HepG2 (cell line): ENCODE results near the gene THSD8.

Source experiments
- CTCF ChIP-seq: sonication (generic); formaldehyde crosslinking; IDR thresholded peaks from 2 replicates; pipeline ENCODE4 v1.5.0; 2020; ENCODE audit warnings: mild to moderate bottlenecking, missing genetic modification reagents, moderate library complexity
- EHMT2 ChIP-seq: fragments of 200-600 bp; sonication (generic); IDR thresholded peaks from 2 replicates; pipeline ENCODE4 v1.7.0; 2017; ENCODE audit warnings: antibody characterized with exemption, low read depth, low read length, borderline replicate concordance
- EZH2 ChIP-seq: conservative IDR thresholded peaks from 2 replicates; pipeline ENCODE4 v1.6.1; 2012; ENCODE audit warnings: mild to moderate bottlenecking, low read depth, low read length, moderate library complexity
- GTF2F1 ChIP-seq: fragments of 150-350 bp; IDR thresholded peaks from 2 replicates; pipeline ENCODE4 v1.6.1; 2014; ENCODE audit warnings: low read length
- NCOA5 ChIP-seq: sonication (generic); formaldehyde crosslinking; IDR thresholded peaks from 2 replicates; pipeline ENCODE4 v1.4.0; 2020; ENCODE audit warnings: missing genetic modification reagents
- PLRG1 ChIP-seq: fragments of 450-650 bp; conservative IDR thresholded peaks from 2 replicates; pipeline ENCODE4 v1.6.1; 2016
- REST ChIP-seq, 2 experiments: IDR thresholded peaks; 2 replicates each; pipeline ENCODE4 v1.6.1; 2011 to 2012; ENCODE audit warnings: low read length in 2 of 2, borderline replicate concordance in 1 of 2, low read depth in 1 of 2, mild to moderate bottlenecking in 1 of 2, moderate library complexity in 1 of 2
- SAFB2 ChIP-seq: sonication (generic); formaldehyde crosslinking; IDR thresholded peaks from 2 replicates; pipeline ENCODE4 v1.5.1; 2020; ENCODE audit warnings: missing genetic modification reagents, low read depth, mild to moderate bottlenecking, borderline replicate concordance
- SETDB1 ChIP-seq: sonication (generic); formaldehyde crosslinking; IDR thresholded peaks from 2 replicates; pipeline ENCODE4 v1.5.1; 2020; ENCODE audit warnings: missing genetic modification reagents, mild to moderate bottlenecking, borderline replicate concordance
- ZBTB26 ChIP-seq: IDR thresholded peaks from 2 replicates; pipeline ENCODE4 v1.6.1; 2016; ENCODE audit warnings: missing compliant biosample characterization, missing genetic modification reagents, borderline replicate concordance
- ZFP62 ChIP-seq: sonication (generic); formaldehyde crosslinking; IDR thresholded peaks from 2 replicates; pipeline ENCODE4 v1.4.0; 2020; ENCODE audit warnings: missing genetic modification reagents
- ZNF501 ChIP-seq: sonication (generic); formaldehyde crosslinking; IDR thresholded peaks from 2 replicates; pipeline ENCODE4 v1.5.1; 2020; ENCODE audit warnings: mild to moderate bottlenecking, moderate library complexity, missing genetic modification reagents
- TF ChIP-seq, protein P1 (sequence below): sonication (generic); formaldehyde crosslinking; IDR thresholded peaks from 2 replicates; pipeline ENCODE4 v1.4.0; 2020; ENCODE audit warnings: mild to moderate bottlenecking, missing genetic modification reagents
- TF ChIP-seq, protein P2 (sequence below): sonication (generic); formaldehyde crosslinking; IDR thresholded peaks from 2 replicates; pipeline ENCODE4 v1.4.0; 2020; ENCODE audit warnings: missing genetic modification reagents

- TF ChIP-seq EHMT2 (no peak), GTF2F1 (no peak), ZBTB26 (CRISPR knock-in tag) (no peak), SETDB1 (CRISPR knock-in tag) (no peak), NCOA5 (CRISPR knock-in tag) (no peak), REST (IDR thresholded peaks at IDR 0.05; ENCODE audit: borderline replicate concordance in 1 of 2, low read depth in 1 of 2, low read length in 2 of 2) (no peak), SAFB2 (no peak), ZNF501 (no peak), CTCF (CRISPR knock-in tag) (no peak), PLRG1 (no peak), EZH2 (no peak), ZFP62 (CRISPR knock-in tag) (no peak)
- TF ChIP-seq, protein P1, sequence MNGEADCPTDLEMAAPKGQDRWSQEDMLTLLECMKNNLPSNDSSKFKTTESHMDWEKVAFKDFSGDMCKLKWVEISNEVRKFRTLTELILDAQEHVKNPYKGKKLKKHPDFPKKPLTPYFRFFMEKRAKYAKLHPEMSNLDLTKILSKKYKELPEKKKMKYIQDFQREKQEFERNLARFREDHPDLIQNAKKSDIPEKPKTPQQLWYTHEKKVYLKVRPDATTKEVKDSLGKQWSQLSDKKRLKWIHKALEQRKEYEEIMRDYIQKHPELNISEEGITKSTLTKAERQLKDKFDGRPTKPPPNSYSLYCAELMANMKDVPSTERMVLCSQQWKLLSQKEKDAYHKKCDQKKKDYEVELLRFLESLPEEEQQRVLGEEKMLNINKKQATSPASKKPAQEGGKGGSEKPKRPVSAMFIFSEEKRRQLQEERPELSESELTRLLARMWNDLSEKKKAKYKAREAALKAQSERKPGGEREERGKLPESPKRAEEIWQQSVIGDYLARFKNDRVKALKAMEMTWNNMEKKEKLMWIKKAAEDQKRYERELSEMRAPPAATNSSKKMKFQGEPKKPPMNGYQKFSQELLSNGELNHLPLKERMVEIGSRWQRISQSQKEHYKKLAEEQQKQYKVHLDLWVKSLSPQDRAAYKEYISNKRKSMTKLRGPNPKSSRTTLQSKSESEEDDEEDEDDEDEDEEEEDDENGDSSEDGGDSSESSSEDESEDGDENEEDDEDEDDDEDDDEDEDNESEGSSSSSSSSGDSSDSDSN (CRISPR knock-in tag), result no peak
- TF ChIP-seq, protein P2, sequence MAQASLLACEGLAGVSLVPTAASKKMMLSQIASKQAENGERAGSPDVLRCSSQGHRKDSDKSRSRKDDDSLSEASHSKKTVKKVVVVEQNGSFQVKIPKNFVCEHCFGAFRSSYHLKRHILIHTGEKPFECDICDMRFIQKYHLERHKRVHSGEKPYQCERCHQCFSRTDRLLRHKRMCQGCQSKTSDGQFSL (CRISPR knock-in tag), result no peak
Observed at GRCh38 chr19:12804051-12804450, 2.2 kb downstream of the THSD8 start.
